ENCODE data around the gene INPP5A. TPM values are rescaled to one million over a fixed set of nuclear protein-coding genes. Genes with fewer than 3 reads are reported as not detected.

Gene INPP5A
- total and polyA plus RNA-seq, 9 of the 15 experiments (the other 6 are each of a cell fraction or from before 2014, with no cell fraction given): 0.66 to 11.6 (median 7.7) TPM

- TF ChIP-seq, protein P1, sequence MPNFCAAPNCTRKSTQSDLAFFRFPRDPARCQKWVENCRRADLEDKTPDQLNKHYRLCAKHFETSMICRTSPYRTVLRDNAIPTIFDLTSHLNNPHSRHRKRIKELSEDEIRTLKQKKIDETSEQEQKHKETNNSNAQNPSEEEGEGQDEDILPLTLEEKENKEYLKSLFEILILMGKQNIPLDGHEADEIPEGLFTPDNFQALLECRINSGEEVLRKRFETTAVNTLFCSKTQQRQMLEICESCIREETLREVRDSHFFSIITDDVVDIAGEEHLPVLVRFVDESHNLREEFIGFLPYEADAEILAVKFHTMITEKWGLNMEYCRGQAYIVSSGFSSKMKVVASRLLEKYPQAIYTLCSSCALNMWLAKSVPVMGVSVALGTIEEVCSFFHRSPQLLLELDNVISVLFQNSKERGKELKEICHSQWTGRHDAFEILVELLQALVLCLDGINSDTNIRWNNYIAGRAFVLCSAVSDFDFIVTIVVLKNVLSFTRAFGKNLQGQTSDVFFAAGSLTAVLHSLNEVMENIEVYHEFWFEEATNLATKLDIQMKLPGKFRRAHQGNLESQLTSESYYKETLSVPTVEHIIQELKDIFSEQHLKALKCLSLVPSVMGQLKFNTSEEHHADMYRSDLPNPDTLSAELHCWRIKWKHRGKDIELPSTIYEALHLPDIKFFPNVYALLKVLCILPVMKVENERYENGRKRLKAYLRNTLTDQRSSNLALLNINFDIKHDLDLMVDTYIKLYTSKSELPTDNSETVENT (CRISPR knock-in tag; IDR thresholded peaks at IDR 0.05): peak; percentile 58; the same call in 1 of the 2 replicates
- TF ChIP-seq, protein P2, sequence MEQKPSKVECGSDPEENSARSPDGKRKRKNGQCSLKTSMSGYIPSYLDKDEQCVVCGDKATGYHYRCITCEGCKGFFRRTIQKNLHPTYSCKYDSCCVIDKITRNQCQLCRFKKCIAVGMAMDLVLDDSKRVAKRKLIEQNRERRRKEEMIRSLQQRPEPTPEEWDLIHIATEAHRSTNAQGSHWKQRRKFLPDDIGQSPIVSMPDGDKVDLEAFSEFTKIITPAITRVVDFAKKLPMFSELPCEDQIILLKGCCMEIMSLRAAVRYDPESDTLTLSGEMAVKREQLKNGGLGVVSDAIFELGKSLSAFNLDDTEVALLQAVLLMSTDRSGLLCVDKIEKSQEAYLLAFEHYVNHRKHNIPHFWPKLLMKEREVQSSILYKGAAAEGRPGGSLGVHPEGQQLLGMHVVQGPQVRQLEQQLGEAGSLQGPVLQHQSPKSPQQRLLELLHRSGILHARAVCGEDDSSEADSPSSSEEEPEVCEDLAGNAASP (IDR thresholded peaks at IDR 0.05): no peak
- TF ChIP-seq HMGN3 (IDR thresholded peaks at IDR 0.05; ENCODE audit: borderline replicate concordance, extremely low read depth, insufficient read length, low read depth, low read length) (peak; percentile 40), SP1 (CRISPR knock-in tag; IDR thresholded peaks at IDR 0.05) (peak; percentile 75), YY1 (IDR thresholded peaks at IDR 0.05; ENCODE audit: borderline replicate concordance in 1 of 3, control insufficient read depth in 1 of 3, extremely low read depth in 1 of 3, insufficient read depth in 3 of 3, insufficient read length in 1 of 3, insufficient replicate concordance in 2 of 3, low read depth in 1 of 3, low read length in 2 of 3) (peak in 2 of 3 experiments; percentile 11 to 36), CEBPB (tag; IDR thresholded peaks at IDR 0.05) (no peak), HNRNPLL (IDR thresholded peaks at IDR 0.05; ENCODE audit: low read depth, low read length, poor library complexity, severe bottlenecking) (peak; percentile 38), MXI1 (IDR thresholded peaks at IDR 0.05; ENCODE audit: low read depth, low read length) (no peak), CAMTA2 (CRISPR knock-in tag; conservative IDR thresholded peaks at IDR 0.05) (0 out of 2 replicates have a peak, but pooled peaks have one; percentile 51), TBP (optimal IDR thresholded peaks at IDR 0.05; ENCODE audit: low read depth, low read length) (peak; percentile 60), BRD4 (IDR thresholded peaks at IDR 0.05) (no peak), TEAD1 (CRISPR knock-in tag; IDR thresholded peaks at IDR 0.05) (0 out of 4 replicates have a peak, but pooled peaks of 1 of the 2 experiments have one; percentile 34), TARDBP (IDR thresholded peaks at IDR 0.05) (no peak), ZNF431 (CRISPR knock-in tag; IDR thresholded peaks at IDR 0.05) (peak; percentile 54; the same call in 1 of the 2 replicates), KHSRP (IDR thresholded peaks at IDR 0.05) (peak; percentile 66), ZNF57 (CRISPR knock-in tag; IDR thresholded peaks at IDR 0.05) (no peak), NONO (IDR thresholded peaks at IDR 0.05; ENCODE audit: low read depth in 2 of 2, low read length in 1 of 2) (peak; percentile 58 to 84; a peak in 3 of 4 replicates), SMAD1 (IDR thresholded peaks at IDR 0.05; ENCODE audit: low read depth, low read length, partially characterized antibody) (no peak)
- TF ChIP-seq, protein P3, sequence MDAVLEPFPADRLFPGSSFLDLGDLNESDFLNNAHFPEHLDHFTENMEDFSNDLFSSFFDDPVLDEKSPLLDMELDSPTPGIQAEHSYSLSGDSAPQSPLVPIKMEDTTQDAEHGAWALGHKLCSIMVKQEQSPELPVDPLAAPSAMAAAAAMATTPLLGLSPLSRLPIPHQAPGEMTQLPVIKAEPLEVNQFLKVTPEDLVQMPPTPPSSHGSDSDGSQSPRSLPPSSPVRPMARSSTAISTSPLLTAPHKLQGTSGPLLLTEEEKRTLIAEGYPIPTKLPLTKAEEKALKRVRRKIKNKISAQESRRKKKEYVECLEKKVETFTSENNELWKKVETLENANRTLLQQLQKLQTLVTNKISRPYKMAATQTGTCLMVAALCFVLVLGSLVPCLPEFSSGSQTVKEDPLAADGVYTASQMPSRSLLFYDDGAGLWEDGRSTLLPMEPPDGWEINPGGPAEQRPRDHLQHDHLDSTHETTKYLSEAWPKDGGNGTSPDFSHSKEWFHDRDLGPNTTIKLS (IDR thresholded peaks at IDR 0.05; ENCODE audit: borderline replicate concordance, low read depth): peak; percentile 47; the same call in 1 of the 2 replicates
- TF ChIP-seq, protein P4, sequence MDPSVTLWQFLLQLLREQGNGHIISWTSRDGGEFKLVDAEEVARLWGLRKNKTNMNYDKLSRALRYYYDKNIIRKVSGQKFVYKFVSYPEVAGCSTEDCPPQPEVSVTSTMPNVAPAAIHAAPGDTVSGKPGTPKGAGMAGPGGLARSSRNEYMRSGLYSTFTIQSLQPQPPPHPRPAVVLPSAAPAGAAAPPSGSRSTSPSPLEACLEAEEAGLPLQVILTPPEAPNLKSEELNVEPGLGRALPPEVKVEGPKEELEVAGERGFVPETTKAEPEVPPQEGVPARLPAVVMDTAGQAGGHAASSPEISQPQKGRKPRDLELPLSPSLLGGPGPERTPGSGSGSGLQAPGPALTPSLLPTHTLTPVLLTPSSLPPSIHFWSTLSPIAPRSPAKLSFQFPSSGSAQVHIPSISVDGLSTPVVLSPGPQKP (CRISPR knock-in tag; IDR thresholded peaks at IDR 0.05): no peak
Measured at GRCh38 chr10:132536877-132537683, 507 bp upstream of the INPP5A start (continued).

Data from K562 (cell line).